ENCODE data around the gene FOXE1. TPM values are rescaled to one million over a fixed set of nuclear protein-coding genes. Genes with fewer than 3 reads are reported as not detected.

Gene FOXE1
- total RNA-seq, 1 experiment from 2014 or later: not detected

DNA sequence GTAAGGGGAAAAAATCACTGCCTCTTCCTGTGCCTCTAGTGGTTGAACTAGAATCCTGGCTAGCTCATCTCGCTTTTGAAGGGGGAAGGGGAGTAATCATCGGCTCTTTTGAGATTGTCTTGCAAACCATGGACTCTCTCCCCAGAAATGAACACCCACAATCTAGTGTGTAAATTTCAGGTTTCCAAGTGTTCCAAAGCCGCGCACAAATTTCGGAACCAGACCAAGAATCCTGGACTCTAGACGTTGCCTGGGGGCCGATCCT lies 4.9 kb upstream of the FOXE1 start:
- no peak for DNase-seq (ENCODE audit: low read depth)

DNA sequence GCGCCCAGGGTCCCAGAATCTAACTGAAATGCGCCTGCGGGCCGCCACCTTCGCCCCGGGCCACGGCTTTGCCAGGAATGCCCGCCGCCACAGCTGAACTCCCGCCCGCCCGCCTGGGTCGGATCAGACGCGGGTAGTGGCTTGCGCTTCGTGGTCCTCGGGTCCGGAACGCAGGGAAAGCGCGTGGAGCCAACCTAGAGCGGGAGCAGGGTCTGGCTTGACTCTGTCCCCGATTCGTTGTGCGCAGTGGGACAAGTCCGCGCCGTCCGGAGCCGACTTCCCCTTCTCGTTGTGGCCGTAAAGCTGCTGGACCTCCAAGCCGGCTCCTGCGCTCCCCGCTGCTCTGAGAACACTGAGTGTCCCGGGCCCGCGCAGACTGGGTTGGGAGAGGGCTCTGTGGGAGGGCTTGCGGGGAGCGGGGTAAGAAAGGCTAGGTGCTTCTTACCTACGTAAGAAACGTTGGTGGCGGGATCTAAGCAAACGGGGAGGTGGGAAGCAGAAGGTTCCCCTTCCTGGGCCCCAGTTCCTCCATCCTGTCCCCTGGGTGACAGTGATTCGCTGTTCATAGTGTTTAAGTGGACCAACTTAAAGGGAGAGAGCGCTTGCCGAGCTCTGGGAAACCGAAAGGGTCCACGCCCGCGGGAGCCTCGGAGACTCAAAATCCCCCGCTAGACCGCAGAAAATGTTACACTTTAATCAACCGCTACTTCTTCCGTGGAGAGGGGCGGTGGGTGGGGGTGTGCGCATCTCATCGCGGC lies 4.4 kb upstream of the FOXE1 start:
- no peak for DNase-seq (ENCODE audit: low read depth)

- no peak for DNase-seq (ENCODE audit: low read depth)
Measured at GRCh38 chr9:97849980-97850379, 3.0 kb upstream of the FOXE1 start.

DNA sequence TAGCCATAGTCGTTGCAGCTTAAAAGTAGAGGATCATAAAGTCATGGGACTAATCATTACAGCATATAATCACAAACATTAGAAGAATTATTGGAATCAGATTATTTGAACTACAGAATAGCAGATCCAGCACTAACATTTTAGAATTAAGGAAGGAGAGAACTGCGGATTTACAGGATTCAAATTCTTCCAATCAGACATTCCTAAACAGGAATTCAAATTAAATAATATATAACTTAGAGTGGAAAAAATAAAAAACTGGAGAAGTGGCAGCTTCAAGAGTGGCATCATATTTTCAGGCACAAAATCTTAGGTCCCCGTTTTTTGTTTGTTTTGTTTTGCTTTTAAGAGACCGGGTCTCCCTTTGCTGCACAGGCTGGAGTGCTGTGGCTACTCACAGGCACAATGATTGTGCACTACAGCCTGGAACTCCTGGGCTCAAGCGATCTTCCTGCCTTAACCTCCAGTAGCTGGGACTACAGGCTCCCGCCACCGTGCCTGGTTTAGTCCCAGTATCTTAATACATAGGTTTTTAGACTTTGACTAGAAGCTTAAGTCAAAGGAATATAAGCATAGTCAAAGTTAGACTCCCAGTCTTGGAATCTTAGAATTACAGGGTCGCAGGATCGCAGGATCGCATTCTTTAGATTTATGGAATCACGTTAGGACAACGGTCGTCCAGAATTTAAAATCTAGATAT lies 2.1 kb upstream of the FOXE1 start:
- no peak for DNase-seq (ENCODE audit: low read depth)

DNA sequence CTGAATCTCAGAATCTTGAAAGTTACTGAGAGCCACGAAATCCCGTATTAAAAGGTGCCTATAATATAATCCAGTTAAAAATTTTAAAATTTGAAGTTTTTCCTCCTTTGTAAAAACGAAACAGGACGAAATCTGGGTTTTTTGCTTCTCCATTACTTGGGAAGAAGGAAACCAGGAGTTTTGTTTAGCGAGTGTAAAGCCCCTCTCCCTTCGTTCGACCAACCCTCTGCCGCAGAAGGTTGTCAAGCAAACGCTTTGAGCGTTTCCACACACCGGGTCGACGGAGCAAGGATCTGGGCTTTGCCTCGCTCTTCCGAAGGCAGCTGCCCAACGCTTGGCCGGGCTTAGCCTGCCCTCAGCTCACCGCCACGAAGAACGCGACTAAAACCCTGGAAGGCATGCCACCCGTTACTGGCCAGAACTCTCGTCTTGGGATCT lies 1.6 kb upstream of the FOXE1 start:
- no peak for DNase-seq (ENCODE audit: low read depth)

GRCh38 chr9:97852001-97852398 lies 1.0 kb upstream of the FOXE1 start:
- DNase-seq (ENCODE audit: low read depth): no peak

DNA sequence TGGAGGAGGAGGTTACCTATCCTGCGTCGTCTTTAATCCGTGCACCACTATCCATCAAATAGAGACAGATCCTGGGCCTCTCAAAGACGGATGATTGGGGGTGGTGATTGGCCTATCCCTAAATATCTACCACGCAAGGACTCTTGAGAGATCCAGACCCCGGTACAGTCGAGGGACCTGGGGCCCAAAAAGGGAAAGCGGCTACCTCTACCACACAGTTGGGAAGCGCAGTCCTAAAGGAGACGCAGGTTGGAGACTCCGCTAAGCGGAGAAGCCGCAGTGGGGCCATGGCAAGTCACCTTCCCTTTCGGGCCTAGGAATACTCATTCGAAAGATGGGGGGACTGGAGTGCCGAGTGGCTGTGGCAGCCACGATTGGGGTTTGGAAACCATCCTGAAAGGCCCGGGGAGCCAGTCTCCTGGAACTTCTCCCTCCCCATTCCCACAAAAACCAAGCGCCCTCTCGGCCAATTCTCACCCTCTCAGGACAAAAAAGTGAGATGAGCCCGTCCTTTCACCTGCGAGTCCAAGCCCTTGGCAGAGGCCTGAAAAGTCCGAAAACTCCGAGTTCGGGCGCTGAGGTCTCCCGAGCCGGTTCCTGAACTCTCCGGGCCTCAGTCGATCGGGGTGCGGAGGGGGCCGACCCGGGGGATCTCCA lies 499 bp upstream of the FOXE1 start:
- no peak for DNase-seq (ENCODE audit: low read depth)

DNA sequence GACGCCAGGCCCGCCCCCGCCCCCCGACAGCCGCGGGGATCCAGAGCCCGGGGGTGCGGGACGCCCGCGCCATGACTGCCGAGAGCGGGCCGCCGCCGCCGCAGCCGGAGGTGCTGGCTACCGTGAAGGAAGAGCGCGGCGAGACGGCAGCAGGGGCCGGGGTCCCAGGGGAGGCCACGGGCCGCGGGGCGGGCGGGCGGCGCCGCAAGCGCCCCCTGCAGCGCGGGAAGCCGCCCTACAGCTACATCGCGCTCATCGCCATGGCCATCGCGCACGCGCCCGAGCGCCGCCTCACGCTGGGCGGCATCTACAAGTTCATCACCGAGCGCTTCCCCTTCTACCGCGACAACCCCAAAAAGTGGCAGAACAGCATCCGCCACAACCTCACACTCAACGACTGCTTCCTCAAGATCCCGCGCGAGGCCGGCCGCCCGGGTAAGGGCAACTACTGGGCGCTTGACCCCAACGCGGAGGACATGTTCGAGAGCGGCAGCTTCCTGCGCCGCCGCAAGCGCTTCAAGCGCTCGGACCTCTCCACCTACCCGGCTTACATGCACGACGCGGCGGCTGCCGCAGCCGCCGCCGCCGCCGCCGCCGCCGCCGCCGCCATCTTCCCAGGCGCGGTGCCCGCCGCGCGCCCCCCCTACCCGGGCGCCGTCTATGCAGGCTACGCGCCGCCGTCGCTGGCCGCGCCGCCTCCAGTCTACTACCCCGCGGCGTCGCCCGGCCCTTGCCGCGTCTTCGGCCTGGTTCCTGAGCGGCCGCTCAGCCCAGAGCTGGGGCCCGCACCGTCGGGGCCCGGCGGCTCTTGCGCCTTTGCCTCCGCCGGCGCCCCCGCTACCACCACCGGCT lies 1.0 kb downstream of the FOXE1 start:
- DNase-seq (ENCODE audit: low read depth): no peak

DNA sequence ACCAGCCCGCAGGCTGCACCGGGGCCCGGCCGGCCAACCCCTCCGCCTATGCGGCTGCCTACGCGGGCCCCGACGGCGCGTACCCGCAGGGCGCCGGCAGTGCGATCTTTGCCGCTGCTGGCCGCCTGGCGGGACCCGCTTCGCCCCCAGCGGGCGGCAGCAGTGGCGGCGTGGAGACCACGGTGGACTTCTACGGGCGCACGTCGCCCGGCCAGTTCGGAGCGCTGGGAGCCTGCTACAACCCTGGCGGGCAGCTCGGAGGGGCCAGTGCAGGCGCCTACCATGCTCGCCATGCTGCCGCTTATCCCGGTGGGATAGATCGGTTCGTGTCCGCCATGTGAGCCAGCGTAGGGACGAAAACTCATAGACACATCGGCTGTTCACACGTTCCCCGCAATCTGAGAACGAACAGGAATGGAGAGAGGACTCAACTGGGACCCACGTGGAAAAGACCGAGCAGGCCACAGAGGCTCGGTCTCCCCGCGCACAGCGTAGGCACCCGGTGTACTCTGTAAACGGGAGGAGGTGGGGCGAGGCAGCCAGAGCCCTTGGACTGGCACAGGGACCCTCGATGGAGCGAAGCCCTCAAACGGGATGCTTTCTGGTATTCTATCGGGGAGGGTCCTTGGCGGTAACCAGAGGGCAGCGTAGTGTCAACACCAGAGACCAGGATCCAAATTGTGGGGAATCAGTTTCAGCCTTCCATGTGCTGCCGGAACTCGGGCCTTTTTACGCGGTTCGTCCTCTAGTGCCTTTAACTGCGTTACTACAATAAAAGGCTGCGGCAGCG lies 1.9 kb downstream of the FOXE1 start:
- DNase-seq (ENCODE audit: low read depth): no peak

DNA sequence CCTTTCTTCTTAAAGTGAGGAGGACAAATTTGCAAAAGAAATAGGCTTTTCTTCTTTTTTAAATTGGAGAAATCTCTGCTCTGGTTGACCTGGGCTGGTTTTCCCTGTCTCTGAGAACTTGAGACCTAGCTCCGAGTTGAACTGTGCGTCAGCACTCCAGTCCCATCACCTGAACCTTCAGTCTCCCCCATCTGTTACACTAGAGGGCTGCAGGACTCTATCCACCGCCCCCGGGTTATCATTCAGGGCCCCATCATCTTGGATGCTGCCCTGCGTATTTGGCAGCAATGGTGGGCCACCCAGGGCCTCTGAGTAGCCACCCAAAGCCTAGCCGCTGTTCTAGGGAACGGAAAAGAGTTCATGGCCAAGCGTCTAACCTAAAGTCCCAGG lies 2.5 kb downstream of the FOXE1 start:
- DNase-seq (ENCODE audit: low read depth): no peak

DNA sequence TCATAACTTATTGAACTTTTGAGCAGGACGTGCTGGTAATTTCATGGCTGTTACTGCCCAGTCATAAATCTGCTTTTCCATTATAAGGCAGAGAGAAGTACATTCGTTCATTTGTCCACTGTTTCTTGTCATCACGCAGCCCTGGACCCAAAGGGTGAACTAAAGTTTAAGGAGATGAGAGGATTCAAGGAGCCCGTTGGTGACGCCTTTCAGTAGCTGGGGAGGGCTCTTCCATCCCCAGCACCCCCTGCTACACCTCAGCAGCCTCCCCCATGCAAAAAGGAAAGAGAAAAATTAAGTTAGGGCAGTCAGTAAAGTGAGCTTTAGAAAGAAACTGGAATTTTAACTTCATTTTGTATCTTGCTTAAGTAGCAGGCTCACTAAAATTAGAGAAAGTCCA lies 2.9 kb downstream of the FOXE1 start:
- DNase-seq (ENCODE audit: low read depth): no peak

GRCh38 chr9:97856857-97857605 lies 4.0 kb downstream of the FOXE1 start:
- DNase-seq (ENCODE audit: low read depth): no peak

GRCh38 chr9:97857606-97858392 lies 4.8 kb downstream of the FOXE1 start:
- no peak for DNase-seq (ENCODE audit: low read depth)

GRCh38 chr9:97858393-97858713 lies 5.3 kb downstream of the FOXE1 start:
- DNase-seq (ENCODE audit: low read depth): no peak

DNA sequence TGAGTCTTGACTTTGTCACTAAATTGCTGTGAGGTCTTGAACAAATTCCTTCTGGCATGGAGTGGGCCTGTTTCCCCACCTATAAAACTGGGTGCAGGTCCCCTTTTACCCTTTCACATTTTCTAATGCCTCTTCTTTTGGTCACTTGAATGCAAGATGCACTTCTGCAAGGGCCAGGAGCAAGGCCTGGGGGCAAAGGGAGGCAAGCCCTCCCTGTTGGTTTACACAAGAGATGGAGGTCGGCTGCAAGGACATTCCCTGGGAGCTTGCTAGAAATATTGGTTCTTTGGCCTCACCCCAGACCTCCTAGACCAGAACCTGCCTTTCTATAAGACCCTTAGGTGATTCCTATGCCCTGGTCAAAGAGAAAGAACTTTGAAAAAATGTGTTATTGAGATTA lies 5.8 kb downstream of the FOXE1 start:
- no peak for DNase-seq (ENCODE audit: low read depth)

DNA sequence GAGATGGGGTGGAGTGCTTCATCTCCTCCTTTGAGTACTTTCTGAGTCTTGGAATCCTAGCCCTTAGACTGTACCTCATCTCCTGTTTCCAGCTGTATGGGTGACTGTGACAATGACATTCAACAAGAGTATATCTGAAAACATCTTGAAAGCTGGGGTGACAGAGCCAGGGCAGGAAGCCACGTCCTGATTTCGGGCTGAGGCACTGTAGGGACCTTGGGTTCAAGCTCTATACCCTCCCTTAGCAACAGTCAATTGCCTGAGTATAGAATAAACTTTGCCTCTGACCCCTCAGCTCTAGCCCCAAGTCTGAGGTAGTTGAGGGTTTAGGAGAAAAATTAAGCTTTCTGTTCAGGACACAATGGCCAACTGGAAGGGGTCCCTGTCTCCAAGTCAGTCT lies 6.3 kb downstream of the FOXE1 start:
- no peak for DNase-seq (ENCODE audit: low read depth)

GRCh38 chr9:97860451-97861147 lies 7.6 kb downstream of the FOXE1 start:
- DNase-seq (ENCODE audit: low read depth): no peak

- no peak for DNase-seq (ENCODE audit: low read depth)
Measured at GRCh38 chr9:97861148-97861475, 8.1 kb downstream of the FOXE1 start.

DNA sequence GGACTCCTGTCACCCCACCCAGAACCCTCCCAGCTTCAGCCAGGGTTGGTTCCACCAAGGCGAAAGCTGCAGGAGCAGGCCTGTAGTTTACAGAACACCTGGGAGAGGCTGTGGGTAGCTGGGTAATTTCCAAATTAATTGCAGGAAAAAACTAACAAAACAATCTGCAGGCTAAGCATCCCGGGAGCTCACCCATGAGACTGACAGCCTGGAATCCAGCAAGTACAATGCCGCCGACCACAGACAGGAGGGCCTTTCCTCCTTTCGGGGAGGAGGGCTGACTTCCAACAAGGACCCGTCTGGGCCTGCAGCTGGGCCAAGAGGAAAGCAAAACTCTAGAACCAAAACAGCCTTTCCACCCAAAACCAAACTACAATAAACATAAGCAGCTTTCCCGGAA lies 10.3 kb downstream of the FOXE1 start:
- DNase-seq (ENCODE audit: low read depth): no peak

Measured in LHCN-M2 (cell line).